ENCODE measurements around the gene CAMTA1. TPM values are rescaled to one million over a fixed set of nuclear protein-coding genes. Genes with fewer than 3 reads are reported as not detected.

CAMTA1 gene
- polyA plus RNA-seq, 3 donors = 82.3 to 84.7 (median 83.6) TPM

DNA sequence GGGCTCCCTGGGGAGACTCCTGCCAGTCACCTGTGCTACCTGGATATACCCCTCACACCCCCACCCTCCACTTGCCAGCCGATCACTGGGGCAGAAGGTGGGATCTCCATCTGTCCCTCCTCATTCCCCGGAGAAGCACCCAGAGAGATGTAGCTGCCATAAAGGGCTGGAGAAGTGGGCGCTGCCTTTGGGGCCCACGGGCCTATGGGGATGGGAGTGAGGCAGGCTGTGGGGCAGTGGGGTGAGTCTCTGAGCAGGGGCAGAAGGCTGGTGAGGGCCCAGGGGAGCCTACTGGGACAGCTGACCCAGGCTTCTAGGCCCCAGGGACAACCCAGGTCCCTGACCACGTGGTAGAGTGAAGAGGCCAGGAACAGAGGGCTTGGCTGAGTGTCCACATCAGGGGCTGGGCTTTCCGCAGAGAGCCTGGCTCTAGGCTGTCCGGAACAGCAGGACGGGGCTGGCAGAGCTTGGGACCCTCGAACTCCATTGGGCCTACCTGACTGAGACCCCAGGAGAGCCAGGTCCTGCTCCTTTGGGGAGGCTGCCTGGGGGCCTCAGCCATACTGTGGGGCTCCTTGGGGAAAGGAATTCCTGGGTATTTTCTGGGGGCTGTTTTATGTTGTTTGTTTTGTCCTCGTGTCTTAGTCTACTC is 780.0 kb downstream of the CAMTA1 start:
- no peak for DNase-seq (ENCODE audit: low read depth in 3 of 3, low spot score in 2 of 3)

GRCh38 chr1:7566417-7567375 is 781.4 kb downstream of the CAMTA1 start:
- no peak for DNase-seq (ENCODE audit: low read depth in 3 of 3, low spot score in 2 of 3)

DNA sequence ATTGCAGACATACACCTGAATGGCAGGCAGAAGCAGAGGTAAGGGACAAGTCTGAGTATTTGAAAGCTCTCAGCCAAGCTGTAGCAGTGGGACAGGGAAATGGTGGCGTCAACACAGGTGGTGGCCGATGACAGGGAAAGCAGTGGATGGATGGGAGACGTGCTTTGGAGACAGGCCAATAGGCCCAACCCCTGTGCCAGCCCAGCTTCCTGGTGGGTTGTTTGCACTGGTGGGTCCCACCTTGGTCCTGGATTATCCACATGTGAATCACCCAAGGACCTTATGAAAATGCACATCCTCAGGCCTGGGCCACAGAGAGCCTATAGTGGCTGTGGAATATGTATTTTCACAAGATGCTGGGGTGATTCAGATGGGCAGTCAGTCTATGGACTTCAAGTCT is 782.1 kb downstream of the CAMTA1 start:
- no peak for DNase-seq (ENCODE audit: low read depth in 3 of 3, low spot score in 2 of 3)

DNA sequence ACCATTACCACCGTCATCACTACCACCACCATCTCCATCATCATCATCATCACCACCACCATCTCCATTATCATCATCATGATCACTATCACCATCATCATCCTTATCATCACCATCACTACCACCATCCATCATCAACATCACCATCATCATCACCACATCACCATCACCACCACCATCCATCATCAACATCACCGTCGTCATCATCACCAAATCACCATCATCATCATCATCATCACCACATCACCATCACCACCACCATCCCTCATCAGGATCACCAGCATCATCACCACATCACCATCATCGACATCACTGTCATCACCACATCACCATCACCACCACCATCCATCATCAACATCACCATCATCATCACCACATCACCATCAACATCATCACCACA is 782.8 kb downstream of the CAMTA1 start:
- DNase-seq (ENCODE audit: low read depth in 3 of 3, low spot score in 2 of 3) = no peak

DNA sequence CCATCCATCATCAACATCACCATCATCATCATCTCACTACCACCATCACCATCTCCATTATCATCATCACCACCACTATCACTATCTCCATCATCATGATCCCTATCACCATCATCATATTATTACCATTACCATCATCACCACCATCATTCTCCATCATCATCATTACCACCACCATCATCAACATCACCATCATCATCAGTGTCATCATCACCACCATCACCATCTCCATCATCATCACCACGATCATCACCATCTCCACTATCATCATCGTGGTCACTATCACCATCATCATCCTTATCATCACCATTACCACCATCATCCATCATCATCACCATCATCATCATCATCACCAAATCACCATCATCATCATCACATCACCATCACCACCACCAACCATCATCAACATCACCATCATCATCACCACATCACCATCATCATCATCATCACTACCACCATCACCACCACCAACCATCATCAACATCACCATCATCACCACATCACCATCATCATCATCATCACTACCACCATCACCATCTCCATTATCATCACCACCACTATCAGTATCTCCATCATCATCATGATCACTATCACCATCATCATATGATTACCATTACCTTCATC is 783.8 kb downstream of the CAMTA1 start:
- DNase-seq (ENCODE audit: low read depth in 3 of 3, low spot score in 2 of 3) = no peak

DNA sequence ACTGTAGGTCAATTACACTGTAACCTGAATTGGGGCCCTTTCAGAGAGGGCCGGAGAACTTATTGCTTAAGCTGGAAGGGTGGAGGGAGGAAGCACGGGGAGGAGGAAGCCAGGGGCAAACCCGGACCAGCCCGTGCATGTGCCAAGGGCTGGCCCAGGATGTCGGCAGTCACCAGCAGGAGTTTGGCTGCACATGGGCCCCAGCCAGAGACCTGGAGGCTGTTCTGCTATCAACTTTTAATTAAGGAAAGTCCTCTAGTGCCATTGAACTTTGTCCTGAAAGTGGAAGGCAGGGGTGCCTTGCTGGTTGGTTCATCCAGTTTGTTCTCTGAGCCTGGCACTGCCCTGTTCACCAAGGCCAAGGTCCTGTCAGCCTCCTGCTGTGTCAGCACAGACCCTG is 785.1 kb downstream of the CAMTA1 start:
- DNase-seq (ENCODE audit: low read depth in 3 of 3, low spot score in 2 of 3) = no peak

DNA sequence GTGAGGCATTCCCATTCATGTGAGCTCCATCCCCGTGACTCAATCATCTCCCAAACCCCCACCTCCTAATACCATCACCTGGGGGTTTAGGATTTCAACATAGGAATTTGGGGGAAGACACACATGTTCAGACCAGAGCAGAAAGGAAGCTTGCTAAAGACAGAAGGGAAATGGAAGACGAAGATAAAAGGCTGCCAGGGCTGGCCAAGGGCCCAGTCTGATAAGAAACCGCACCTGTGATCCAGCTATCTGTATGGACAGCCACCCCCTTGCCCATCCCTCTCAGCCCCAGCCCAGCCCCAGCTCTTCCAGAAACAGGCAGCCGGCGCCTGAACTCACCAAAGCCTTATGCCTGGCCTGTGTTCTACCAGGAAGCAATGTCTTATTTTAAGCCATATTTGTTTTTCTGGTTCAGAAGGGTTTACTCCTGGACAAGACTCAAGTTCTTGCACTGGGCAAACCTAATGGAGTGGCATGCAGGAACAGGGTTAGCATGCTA is 787.4 kb downstream of the CAMTA1 start:
- DNase-seq (ENCODE audit: low read depth in 3 of 3, low spot score in 2 of 3) = no peak

GRCh38 chr1:7573481-7573880 is 788.2 kb downstream of the CAMTA1 start:
- no peak for DNase-seq (ENCODE audit: low read depth in 3 of 3, low spot score in 2 of 3)

DNA sequence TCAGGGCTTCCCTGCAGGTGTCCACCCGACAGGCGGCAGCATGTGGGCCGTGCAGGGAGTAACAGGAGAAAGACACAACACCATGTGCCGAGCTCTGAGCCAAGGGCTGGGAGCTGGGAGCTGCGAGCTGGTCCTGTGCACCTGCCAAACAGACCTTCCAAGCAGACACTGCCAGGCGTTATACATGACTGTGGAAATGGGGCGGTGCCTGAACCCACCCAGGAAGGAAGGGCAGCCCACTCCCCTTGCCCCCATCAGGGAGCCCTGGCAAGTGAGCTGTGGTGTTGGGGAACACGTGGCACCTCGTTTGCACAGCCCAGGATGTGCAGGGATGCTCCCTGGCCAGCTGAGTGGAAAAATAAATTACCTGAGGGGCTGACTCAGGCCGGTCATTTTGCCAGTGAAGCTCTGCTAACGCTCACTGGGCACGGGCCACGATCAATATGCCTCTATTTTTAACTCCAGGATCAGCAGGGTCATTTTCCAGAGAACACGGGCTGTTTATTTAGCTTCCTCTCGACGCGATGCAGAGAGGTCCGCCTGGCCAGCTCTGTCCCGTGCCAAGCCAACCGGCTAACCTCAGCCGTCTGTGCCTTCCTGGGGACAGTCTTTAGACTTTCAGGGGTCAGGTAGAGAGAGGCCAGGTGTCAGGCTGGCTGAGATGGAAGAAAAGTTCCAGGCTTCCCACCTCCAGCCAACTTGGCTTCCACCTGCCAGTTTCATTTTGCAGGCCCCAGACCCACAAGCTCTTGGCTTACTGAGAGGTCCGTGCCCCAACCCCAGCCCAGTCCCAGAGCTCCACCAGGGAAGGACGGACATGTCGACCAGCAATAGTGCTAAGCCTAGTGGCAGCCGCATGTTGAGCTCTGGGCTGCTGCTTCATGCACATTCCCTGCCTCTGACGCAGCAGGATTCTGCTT is 789.1 kb downstream of the CAMTA1 start:
- DNase-seq (ENCODE audit: low read depth in 3 of 3, low spot score in 2 of 3) = no peak

GRCh38 chr1:7575041-7575400 is 789.8 kb downstream of the CAMTA1 start:
- no peak for DNase-seq (ENCODE audit: low read depth in 3 of 3, low spot score in 2 of 3)

- no peak for DNase-seq (ENCODE audit: low read depth in 3 of 3, low spot score in 2 of 3)
These were observed 791.8 kb downstream of the CAMTA1 start for GRCh38 chr1:7576946-7577657.

GRCh38 chr1:7578206-7578605 is 793.0 kb downstream of the CAMTA1 start:
- DNase-seq (ENCODE audit: low read depth in 3 of 3, low spot score in 2 of 3) = no peak

GRCh38 chr1:7579016-7579415 is 793.8 kb downstream of the CAMTA1 start:
- DNase-seq (ENCODE audit: low read depth in 3 of 3, low spot score in 2 of 3) = no peak

GRCh38 chr1:7579831-7580804 is 794.9 kb downstream of the CAMTA1 start:
- no peak for DNase-seq (ENCODE audit: low read depth in 3 of 3, low spot score in 2 of 3)

GRCh38 chr1:7580923-7581753 is 795.9 kb downstream of the CAMTA1 start:
- no peak for DNase-seq (ENCODE audit: low read depth in 3 of 3, low spot score in 2 of 3)

DNA sequence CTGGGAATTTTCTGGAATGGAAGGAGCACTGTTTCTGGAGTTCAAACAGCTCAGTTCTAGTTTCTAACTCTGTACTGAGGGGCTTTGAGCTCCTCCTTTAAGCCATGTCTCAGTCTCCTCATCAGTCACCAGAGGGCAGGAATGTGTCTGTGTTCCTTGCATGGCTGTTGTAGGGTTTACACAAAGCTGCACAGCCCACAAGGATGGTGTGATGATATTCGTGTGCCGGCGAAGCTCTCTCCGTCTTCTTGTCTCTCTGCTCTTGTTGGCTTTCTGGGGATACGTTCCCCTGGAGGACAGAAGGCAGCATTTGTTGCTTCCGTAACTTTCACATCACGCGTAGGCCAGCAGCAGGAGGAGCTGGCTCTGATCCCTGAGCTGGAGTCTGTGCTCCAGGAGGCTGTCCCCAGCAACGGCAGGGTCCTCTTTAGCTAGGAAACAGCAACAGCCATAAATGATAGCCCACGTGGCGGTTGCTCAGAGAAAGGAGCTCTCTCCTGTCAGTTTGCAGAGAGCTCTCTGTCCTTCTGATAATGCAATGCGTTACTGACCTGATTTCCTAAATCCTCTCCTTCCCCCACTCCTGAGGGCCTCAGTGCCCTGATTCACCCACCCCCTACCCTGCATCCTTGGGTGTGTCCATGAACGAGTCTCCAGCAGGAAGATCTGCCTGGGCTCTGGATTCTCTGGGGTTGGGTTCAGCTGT is 796.7 kb downstream of the CAMTA1 start:
- no peak for DNase-seq (ENCODE audit: low read depth in 3 of 3, low spot score in 2 of 3)

GRCh38 chr1:7582460-7582972 is 797.3 kb downstream of the CAMTA1 start:
- DNase-seq (ENCODE audit: low read depth in 3 of 3, low spot score in 2 of 3) = no peak
